DMS53 (cell line): ENCODE data around the gene PLAU.

Experiments
- DNase-seq: peaks from one replicate; lab custom pipeline; 2025; lab: John Stamatoyannopoulos, UW

Gene PLAU

DNA sequence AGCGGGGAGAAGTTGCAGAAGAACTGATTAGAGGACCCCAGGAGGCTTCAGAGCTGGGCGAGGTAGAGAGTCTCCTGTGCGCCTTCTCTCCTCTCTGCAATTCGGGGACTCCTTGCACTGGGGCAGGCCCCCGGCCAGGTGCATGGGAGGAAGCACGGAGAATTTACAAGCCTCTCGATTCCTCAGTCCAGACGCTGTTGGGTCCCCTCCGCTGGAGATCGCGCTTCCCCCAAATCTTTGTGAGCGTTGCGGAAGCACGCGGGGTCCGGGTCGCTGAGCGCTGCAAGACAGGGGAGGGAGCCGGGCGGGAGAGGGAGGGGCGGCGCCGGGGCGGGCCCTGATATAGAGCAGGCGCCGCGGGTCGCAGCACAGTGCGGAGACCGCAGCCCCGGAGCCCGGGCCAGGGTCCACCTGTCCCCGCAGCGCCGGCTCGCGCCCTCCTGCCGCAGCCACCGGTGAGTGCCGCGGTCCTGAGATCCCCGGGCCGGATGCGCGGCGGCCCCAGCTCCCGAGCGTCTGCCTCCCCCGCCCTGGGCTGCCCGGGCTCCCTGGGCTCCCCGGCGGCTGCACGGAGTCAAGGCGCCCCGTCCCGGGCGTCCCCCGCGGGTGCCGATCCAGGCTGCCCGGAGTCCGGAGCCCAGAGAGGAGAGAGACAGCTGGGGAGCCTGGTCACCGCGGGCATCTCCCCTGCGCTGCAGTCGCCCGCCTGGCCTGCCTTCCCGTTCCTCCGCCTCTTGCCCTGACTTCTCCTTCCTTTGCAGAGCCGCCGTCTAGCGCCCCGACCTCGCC is at the start of gene PLAU:
Gene PLAU, plus strand, starts transcription at position 369 of the 789 bp plus-strand sequence. CDS start 424 bp downstream, outside the sequence.
- DNase-seq, result peak; percentile 69

- DNase-seq, result no peak
Observed at GRCh38 chr10:73862011-73862410, 48.9 kb upstream of the PLAU start.

GRCh38 chr10:73863039-73863817 is 47.7 kb upstream of the PLAU start:
- DNase-seq, result no peak

DNA sequence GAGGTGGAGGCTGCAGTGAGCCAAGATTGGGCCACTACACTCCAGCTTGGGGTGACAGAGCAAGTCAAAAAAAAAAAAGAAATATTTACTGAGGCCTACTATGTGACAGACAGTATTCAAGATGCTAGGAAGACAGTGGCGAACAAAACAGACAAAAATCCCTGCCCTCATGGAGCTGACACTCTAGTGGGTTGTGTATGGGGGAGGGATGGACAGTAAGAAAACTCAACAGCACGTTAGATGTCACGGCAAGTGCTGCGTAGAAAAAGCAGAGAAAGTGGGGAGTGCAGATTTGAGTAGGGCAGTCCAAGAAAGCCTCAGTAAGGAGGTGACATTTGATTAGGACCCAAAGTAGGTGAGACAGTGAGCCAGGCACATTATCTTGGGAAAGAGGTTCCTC is 46.7 kb upstream of the PLAU start:
- no peak for DNase-seq

DNA sequence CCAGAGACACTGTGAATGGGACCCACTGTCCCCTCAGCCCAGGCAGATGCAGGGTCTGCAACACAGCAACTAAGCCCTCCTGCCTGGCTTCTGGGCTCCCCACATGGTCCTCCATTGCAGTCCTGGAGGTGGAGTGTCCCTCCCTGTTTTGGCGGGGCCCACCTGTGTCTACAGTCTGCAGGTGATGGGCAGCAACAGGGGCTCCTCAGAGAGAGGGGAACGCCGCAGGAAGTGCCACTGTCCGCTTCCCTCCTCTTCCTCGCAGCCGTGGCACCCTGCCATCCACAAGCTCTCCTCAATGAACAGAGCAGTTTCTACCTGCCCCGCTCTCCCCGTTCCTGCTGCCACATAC is 45.8 kb upstream of the PLAU start:
- no peak for DNase-seq

- no peak for DNase-seq
Observed at GRCh38 chr10:73865459-73866442, 45.2 kb upstream of the PLAU start.

DNA sequence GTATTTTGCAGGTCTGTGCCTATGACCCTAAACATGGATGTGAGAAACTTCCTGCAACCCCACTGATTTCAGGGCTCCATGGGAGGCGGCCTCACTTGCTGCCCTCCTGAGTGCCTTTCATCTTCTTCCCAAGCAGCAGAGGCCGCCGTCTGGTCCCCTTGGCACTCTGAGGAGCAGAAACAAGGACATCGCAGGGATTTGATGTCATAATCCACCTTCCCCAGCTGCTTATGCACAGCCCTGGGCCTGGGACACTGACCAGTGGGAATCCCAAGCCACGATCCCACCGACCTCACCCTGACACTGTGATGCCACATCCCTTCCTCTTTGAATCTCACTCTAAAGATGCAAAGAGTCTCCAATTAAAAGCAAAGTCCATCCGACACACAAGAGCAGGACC is 44.3 kb upstream of the PLAU start:
- DNase-seq, result no peak

- no peak for DNase-seq
Observed at GRCh38 chr10:73867126-73867807, 43.7 kb upstream of the PLAU start.

- no peak for DNase-seq
Observed at GRCh38 chr10:73867871-73868631, 42.9 kb upstream of the PLAU start.

GRCh38 chr10:73868655-73869195 is 42.2 kb upstream of the PLAU start:
- no peak for DNase-seq

DNA sequence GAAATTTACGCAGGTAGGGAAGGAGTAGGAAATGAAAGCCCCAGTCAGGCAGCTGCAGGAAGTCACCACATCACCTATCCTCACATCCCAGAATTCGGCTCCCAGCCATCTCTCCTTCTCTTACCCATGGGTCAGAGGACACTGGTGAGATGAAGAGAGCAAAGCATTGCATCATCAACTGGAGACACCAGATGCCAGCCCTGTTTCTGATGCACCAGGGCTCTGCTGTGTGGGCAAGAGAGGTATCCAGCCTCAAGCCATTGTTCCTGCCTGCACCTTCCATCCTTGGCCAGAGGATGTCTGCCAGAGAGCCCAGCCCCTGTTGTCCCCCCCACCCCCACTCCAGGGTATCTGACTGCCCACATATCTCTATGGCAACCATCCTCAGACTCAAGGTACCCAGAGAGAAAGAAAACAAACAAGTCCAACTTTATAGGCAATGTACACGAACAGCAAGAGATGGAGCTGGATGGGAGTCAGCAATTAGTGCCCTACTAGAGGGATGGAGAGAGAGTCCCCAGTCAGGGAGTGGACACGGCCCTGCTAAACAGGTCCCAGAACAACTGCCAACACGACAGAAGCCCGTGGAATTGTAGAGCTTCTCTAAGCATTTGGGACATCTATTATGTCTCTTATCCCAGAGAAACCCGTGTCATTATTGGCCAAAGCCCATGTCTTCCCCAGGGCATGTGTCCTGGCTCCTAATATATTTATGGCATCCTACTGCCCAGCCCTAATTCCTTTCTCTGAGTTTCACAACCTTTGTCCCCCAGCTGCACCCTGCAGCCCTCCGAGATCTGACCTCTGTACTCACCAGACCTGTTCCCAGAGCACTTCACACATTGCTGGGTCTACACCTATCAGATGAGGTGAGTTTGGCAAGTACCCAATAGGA is 39.4 kb upstream of the PLAU start:
- DNase-seq, result peak; percentile 21

- DNase-seq, result no peak
Observed at GRCh38 chr10:73872190-73872710, 38.7 kb upstream of the PLAU start.

DNA sequence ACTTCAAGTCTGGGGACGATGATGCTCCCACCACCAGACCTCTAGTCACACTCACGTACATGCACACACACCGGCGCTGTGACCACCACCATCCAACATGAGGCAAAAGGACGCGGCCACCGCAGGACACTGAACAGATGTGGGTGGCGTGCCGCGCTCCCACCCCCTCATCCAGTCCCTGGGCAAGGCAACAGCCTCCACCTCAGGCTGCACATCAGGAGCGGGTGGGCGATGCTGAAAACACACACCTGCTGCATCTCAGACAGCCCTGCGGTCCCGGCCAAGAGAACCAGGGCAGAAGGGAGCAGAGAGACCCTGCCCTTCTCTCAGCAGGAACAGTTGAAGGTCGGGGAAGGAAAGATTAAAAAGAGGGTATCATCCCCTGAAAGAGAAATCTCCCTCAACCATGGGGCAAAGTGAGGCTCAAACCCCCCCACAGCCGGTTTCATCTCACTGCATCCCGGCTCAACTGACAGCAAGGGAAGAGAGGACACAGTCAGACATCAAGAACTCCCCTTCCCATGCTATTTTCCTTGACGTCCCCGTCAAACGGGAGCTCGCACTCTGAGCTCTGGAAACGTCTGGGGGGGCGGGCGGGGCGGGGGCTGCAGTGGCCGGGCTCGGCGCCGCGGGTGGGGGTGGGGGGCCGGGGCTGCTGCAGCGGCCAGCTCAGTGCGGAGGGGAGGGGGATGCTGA is 37.6 kb upstream of the PLAU start:
- DNase-seq, result no peak

DNA sequence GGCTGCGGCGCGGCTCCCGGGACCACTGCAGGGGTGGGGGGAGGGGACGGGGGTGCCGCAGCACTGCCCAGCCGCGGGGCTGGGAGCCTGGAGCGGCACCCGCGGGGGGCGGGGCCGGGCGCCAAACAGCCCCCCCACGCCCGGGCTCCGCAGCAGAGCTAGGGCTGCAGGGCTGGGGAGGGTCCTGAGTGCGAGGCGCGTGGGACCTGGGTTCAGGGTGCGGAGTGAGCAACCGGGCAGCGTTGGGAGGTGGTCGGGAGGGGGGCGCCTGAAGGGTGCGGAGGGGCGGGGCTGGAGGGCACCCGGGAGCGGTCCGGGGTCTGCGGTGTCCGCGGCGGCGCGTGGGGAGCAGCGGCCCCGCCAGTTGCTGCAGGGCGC is 37.1 kb upstream of the PLAU start:
- DNase-seq, result peak; percentile 44

DNA sequence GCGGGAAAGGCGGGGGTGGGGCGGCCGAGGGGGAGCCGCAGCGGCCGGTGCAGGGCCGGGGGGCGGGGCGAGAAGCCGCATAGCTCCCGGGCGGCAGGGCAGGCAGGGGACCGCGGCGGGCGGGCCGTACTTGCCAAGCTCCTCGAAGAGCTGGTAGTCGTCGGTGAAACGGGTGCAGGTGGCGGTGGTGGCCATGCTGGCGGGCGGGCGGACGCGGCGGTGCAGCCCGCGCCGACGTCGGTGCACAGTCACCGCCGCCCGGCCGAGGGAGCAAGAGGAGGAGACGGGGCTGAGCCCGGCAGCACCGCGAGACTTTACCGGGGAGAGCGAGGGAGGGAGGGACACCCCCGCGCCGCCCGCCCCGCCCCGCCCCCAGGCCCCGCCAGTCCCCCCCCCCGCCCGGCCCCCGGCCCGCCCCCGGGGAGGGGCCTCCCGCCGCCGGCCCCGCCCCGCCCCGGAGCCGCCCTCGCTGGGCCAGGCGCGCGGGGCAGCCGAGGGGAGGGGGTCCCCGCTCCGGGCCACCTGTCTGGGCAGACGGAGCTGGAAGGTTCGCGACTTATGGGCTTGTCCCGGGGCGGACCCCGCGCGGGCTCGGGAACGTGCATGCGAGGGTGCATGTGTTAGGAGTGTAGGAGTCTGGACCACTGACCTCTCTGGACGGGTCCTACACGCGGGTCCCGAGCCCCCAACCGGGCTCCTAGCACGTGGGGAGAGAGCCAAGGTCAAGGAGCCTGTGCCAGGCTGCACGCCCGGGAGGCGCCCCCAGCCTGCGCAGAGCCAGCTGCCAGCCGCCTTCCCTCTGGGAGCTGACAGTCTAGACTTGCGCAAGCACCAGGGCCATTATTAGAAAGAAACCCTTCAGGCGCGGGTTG is 36.4 kb upstream of the PLAU start, which contains the start of gene CAMK2G:
Gene CAMK2G, minus strand, starts transcription at position 289 of the 872 bp plus-strand sequence. Its CDS starts 94 bp downstream, at position 195.
- peak; percentile 93 for DNase-seq

GRCh38 chr10:73875139-73875475 is 35.8 kb upstream of the PLAU start:
- DNase-seq, result peak; percentile 39

DNA sequence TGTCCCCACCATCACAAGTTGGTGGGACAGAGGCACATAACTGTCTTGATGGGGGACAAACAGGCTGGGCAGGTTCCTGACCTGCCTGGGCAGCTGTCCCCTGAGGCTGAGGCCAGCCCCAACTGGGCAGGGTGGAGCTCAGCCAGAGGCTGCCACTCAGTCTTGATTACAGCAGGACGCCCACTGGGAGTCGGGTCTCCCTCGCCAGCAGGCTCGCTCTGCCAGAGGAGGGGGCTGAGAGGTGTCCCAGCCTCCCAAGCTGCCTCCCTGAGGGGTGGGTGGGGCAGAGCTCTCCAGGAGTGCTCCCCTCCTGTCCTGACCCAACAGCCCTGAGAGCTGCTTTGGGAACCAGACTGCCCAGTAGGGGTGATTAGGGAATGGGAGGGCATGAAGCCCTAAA is 34.8 kb upstream of the PLAU start:
- DNase-seq, result peak; percentile 17

GRCh38 chr10:73876566-73876965 is 34.4 kb upstream of the PLAU start:
- no peak for DNase-seq
